G401.6 (cell line): ENCODE results near the gene ZBTB25.
"Not testable (repeated sequence)": the region's sequence is repeated elsewhere in the genome, so short reads cannot be mapped to it uniquely, and the experiment has no call there.

Source experiments
- FAIRE-seq: peaks from 2 replicates; lab custom pipeline; 2012; peaks lifted over from hg19 to GRCh38; lab: Jason Lieb, UNC

ZBTB25 gene

GRCh38 chr14:64503434-64504309, at the start of gene ZBTB25:
Gene ZBTB25 (minus strand): TSS chr14:64503838. CDS start chr14:64490533, 13,305 bp downstream.
- no peak for FAIRE-seq

GRCh38 chr14:64550621-64551333, 47.1 kb upstream of the ZBTB25 start:
- no peak for FAIRE-seq

- no peak for FAIRE-seq
Observed at GRCh38 chr14:64549791-64550620, 46.4 kb upstream of the ZBTB25 start, which contains the start of gene PPP1R36. Gene PPP1R36 (plus strand): TSS chr14:64549961. CDS start chr14:64549998, 37 bp downstream.

GRCh38 chr14:64549016-64549415, 45.4 kb upstream of the ZBTB25 start:
- FAIRE-seq, result no peak

- no peak for FAIRE-seq
Observed at GRCh38 chr14:64544607-64545312, 41.1 kb upstream of the ZBTB25 start.

GRCh38 chr14:64542836-64543201, 39.2 kb upstream of the ZBTB25 start:
- FAIRE-seq, result no peak

- FAIRE-seq, result no peak
Observed at GRCh38 chr14:64541972-64542835, 38.6 kb upstream of the ZBTB25 start.

GRCh38 chr14:64541261-64541971, 37.8 kb upstream of the ZBTB25 start:
- FAIRE-seq, result no peak

GRCh38 chr14:64540208-64541202, 36.9 kb upstream of the ZBTB25 start, which contains the start of gene HSPA2:
Gene HSPA2 (plus strand): TSS chr14:64540741. CDS start chr14:64540850, 109 bp downstream.
- no peak for FAIRE-seq

GRCh38 chr14:64536488-64537245, 33.0 kb upstream of the ZBTB25 start:
- no peak for FAIRE-seq

- FAIRE-seq, result no peak
Observed at GRCh38 chr14:64531567-64531966, 27.9 kb upstream of the ZBTB25 start.

- peak; percentile 21 for FAIRE-seq
Observed at GRCh38 chr14:64525354-64525753, 21.7 kb upstream of the ZBTB25 start.

GRCh38 chr14:64522591-64523355, 19.1 kb upstream of the ZBTB25 start:
- FAIRE-seq, result no peak

GRCh38 chr14:64520699-64521098, 17.1 kb upstream of the ZBTB25 start:
- no peak for FAIRE-seq

GRCh38 chr14:64518229-64518628, 14.6 kb upstream of the ZBTB25 start:
- no peak for FAIRE-seq

- not testable (repeated sequence) for FAIRE-seq
Observed at GRCh38 chr14:64517667-64518066, 14.0 kb upstream of the ZBTB25 start.

- FAIRE-seq, result no peak
Observed at GRCh38 chr14:64516969-64517368, 13.3 kb upstream of the ZBTB25 start.
